CD14-positive monocyte (primary cell): Measurements from ENCODE around the gene LIMS2. TPM values are rescaled to one million over a fixed set of nuclear protein-coding genes. Genes with fewer than 3 reads are reported as not detected.

Experiments used
- DNase-seq, 3 donors: peaks; one replicate each; pipeline ENCODE4 v3.0.0-alpha.2; 2011 to 2022
- H2AFZ ChIP-seq: 2 replicates; pipeline ENCODE4 v1.6.0; 2012; ENCODE audit warnings: mild to moderate bottlenecking, low read depth, low read length, inconsistent platforms; ENCODE audit not compliant: insufficient read depth, poor library complexity, severe bottlenecking
- H3K27ac ChIP-seq, 2 donors: 1 replicate in 1 of 2; 2 replicates in 1 of 2; pipeline ENCODE4 v1.5.1; 2012 to 2013; ENCODE audit warnings: low read length in 2 of 2, control low read depth in 1 of 2, inconsistent platforms in 1 of 2, low read depth in 1 of 2, mild to moderate bottlenecking in 1 of 2
- H3K27me3 ChIP-seq, 2 donors: one replicate each; pipeline versions ENCODE4 v1.6.0 to v1.6.1; 2011 to 2013; ENCODE audit warnings: low read length in 2 of 2; ENCODE audit not compliant: control insufficient read depth in 2 of 2, insufficient read depth in 2 of 2
- H3K36me3 ChIP-seq, 2 donors: replicated peaks in 1 of 2; 1 replicate in 1 of 2; 2 replicates in 1 of 2; pipeline versions ENCODE4 v1.5.1 to v1.6.1; 2012 to 2013; ENCODE audit warnings: low read length in 2 of 2, control low read depth in 1 of 2, inconsistent platforms in 1 of 2, mild to moderate bottlenecking in 1 of 2; ENCODE audit not compliant: insufficient read depth in 2 of 2, control insufficient read depth in 1 of 2
- H3K4me1 ChIP-seq, 2 donors: 1 replicate in 1 of 2; 2 replicates in 1 of 2; pipeline versions ENCODE4 v1.5.1 to v1.6.1; 2012 to 2013; ENCODE audit warnings: low read length in 2 of 2, control low read depth in 1 of 2, inconsistent platforms in 1 of 2, mild to moderate bottlenecking in 1 of 2, moderate library complexity in 1 of 2; ENCODE audit not compliant: insufficient read depth in 2 of 2, control insufficient read depth in 1 of 2
- H3K4me2 ChIP-seq: replicated peaks from 2 replicates; pipeline ENCODE3; 2012; ENCODE audit warnings: low read length, moderate library complexity, mild to moderate bottlenecking; ENCODE audit not compliant: poor library complexity, severe bottlenecking; ENCODE audit errors: extremely low read depth
- H3K4me3 ChIP-seq, 3 experiments: fragments of 200-600 bp in 1 of 3; sonication (generic) in 1 of 3; replicated peaks in 1 of 3; 1 replicate in 2 of 3; 2 replicates in 1 of 3; pipeline ENCODE4 v1.5.1; 2011 to 2013; ENCODE audit warnings: low read length in 3 of 3, mild to moderate bottlenecking in 3 of 3, control low read depth in 2 of 3, low read depth in 2 of 3, inconsistent platforms in 1 of 3, moderate library complexity in 1 of 3
- H3K79me2 ChIP-seq: 2 replicates; pipeline ENCODE4 v1.6.0; 2012; ENCODE audit warnings: mild to moderate bottlenecking, control low read depth, inconsistent platforms, low read length, moderate library complexity; ENCODE audit not compliant: insufficient read depth
- H3K9ac ChIP-seq: 2 replicates; pipeline ENCODE4 v1.6.0; 2017; ENCODE audit warnings: low read length, mild to moderate bottlenecking; ENCODE audit not compliant: insufficient read depth, poor library complexity, severe bottlenecking
- H3K9me3 ChIP-seq, 2 donors: replicated peaks in 1 of 2; 1 replicate in 1 of 2; 2 replicates in 1 of 2; pipeline versions ENCODE4 v1.5.1 to v1.6.1; 2012 to 2013; ENCODE audit warnings: low read length in 2 of 2, control low read depth in 1 of 2; ENCODE audit not compliant: control insufficient read depth in 1 of 2, insufficient read depth in 1 of 2
- H4K20me1 ChIP-seq: 2 replicates; pipeline ENCODE4 v1.6.0; 2012; ENCODE audit warnings: mild to moderate bottlenecking, low read length, control low read depth, moderate library complexity; ENCODE audit not compliant: insufficient read depth
- H3K27ac Mint-ChIP-seq, 7 donors: one replicate each; pipeline ENCODE4 v1.8.0; 2020; ENCODE audit warnings: mild to moderate bottlenecking in 7 of 7, mixed read lengths in 7 of 7, moderate library complexity in 6 of 7, inconsistent platforms in 2 of 7
- H3K27me3 Mint-ChIP-seq, 3 donors: one replicate each; pipeline ENCODE4 v1.8.0; 2021 to 2022; ENCODE audit warnings: low read depth in 3 of 3, mild to moderate bottlenecking in 3 of 3, mixed read lengths in 3 of 3, moderate library complexity in 3 of 3, inconsistent platforms in 1 of 3
- H3K36me3 Mint-ChIP-seq, 2 donors: one replicate each; pipeline ENCODE4 v1.8.0; 2020; ENCODE audit warnings: mixed read lengths in 2 of 2, inconsistent platforms in 1 of 2, mild to moderate bottlenecking in 1 of 2
- H3K4me1 Mint-ChIP-seq: one replicate; pipeline ENCODE4 v1.8.0; 2020; ENCODE audit warnings: mild to moderate bottlenecking, mixed read lengths
- H3K4me3 Mint-ChIP-seq, 2 donors: one replicate each; pipeline ENCODE4 v1.8.0; 2020; ENCODE audit warnings: mild to moderate bottlenecking in 2 of 2, mixed read lengths in 2 of 2, moderate library complexity in 1 of 2
- H3K9me3 Mint-ChIP-seq, 7 donors: one replicate each; pipeline ENCODE4 v1.8.0; 2020 to 2022; ENCODE audit warnings: mixed read lengths in 7 of 7, mild to moderate bottlenecking in 6 of 7, moderate library complexity in 6 of 7, inconsistent platforms in 2 of 7
- CTCF ChIP-seq: fragments of 200-600 bp; IDR thresholded peaks from one replicate; pipeline ENCODE4 v1.8.0; 2022; ENCODE audit warnings: antibody characterized with exemption, mild to moderate bottlenecking
- WGBS: methylation state at CpG from one replicate; pipeline ENCODE4 v1.1.5; 2013; ENCODE audit warnings: missing lambda C conversion rate; ENCODE audit not compliant: insufficient coverage; 5-methylcytosine and 5-hydroxymethylcytosine counted together
- intact Hi-C, 2 donors: fragments of 100-400 bp; cut with micrococcal nuclease; formaldehyde crosslinking; loops; one replicate each; pipeline versions ENCODE4 v1.15.0 to v1.15.1; 2023
- polyA plus RNA-seq, 3 donors: library from polyadenylated mRNA; depleted of rRNA in 1 of 3; unstranded in 2 of 3; stranded (reverse) in 1 of 3; fragments of 300-500 nt in 2 of 3; fragments of >200 nt in 1 of 3; fragmentation: Illumina TruSeq in 2 of 3; gene quantifications; 1 replicate in 2 of 3; 2 replicates in 1 of 3; pipeline ENCODE4 v1.2.3, GENCODE V29; 2012 to 2021

LIMS2 gene
- polyA plus RNA-seq, 3 donors, result 0.13 to 1.3 (median 0.23) TPM

GRCh38 chr2:127594116-127594591, 81.2 kb downstream of the LIMS2 start:
- no peak overlapping the region for H3K4me3 Mint-ChIP-seq
- no peaks in the 10 kb centered on the region for H3K79me2 ChIP-seq
- no peaks in the 10 kb centered on the region for H3K36me3 ChIP-seq
- H3K27ac ChIP-seq, result no peak overlapping the region
- no peak overlapping the region for H3K27ac Mint-ChIP-seq
- H3K4me1 ChIP-seq, result no peaks in the 10 kb centered on the region
- no peaks in the 10 kb centered on the region for H3K9me3 ChIP-seq
- H3K36me3 Mint-ChIP-seq, result no peaks in the 10 kb centered on the region
- no peak for DNase-seq
- peaks cover 0 to 2% (median 0%) of the 10 kb centered on the region in 7 donors for H3K9me3 Mint-ChIP-seq
- H3K4me1 Mint-ChIP-seq, result peaks cover 3% of the 10 kb centered on the region
- H3K4me2 ChIP-seq, result no peak overlapping the region
- no peak overlapping the region for H3K9ac ChIP-seq
- intact Hi-C loops, result no loop called here
- H3K27me3 Mint-ChIP-seq, result no peaks in the 10 kb centered on the region
- H4K20me1 ChIP-seq, result no peaks in the 10 kb centered on the region
- no peak overlapping the region for H2AFZ ChIP-seq
- WGBS, result 92% methylated on average over 5 of the region's 10 CpGs
- TF ChIP-seq CTCF, result no peak
- no peak overlapping the region for H3K4me3 ChIP-seq
- H3K27me3 ChIP-seq, result no peaks in the 10 kb centered on the region

- H4K20me1 ChIP-seq, result no peaks in the 10 kb centered on the region
- no peaks in the 10 kb centered on the region for H3K4me1 ChIP-seq
- H2AFZ ChIP-seq, result no peak overlapping the region
- H3K9me3 ChIP-seq, result no peaks in the 10 kb centered on the region
- no peaks in the 10 kb centered on the region for H3K36me3 Mint-ChIP-seq
- H3K4me3 ChIP-seq, result no peak overlapping the region
- no peak for TF ChIP-seq CTCF
- DNase-seq, result no peak
- no peak overlapping the region for H3K9ac ChIP-seq
- no peak overlapping the region for H3K27ac ChIP-seq
- 96% methylated on average over 19 of the region's 27 CpGs for WGBS
- peaks cover 3% of the 10 kb centered on the region for H3K4me1 Mint-ChIP-seq
- H3K27me3 ChIP-seq, result no peaks in the 10 kb centered on the region
- no peaks in the 10 kb centered on the region for H3K27me3 Mint-ChIP-seq
- H3K36me3 ChIP-seq, result no peaks in the 10 kb centered on the region
- intact Hi-C loops, result no loop called here
- H3K9me3 Mint-ChIP-seq, result peaks cover 0 to 2% (median 0%) of the 10 kb centered on the region in 7 donors
- no peak overlapping the region for H3K27ac Mint-ChIP-seq
- H3K4me2 ChIP-seq, result no peak overlapping the region
- no peak overlapping the region for H3K4me3 Mint-ChIP-seq
- no peaks in the 10 kb centered on the region for H3K79me2 ChIP-seq
Observed at GRCh38 chr2:127593228-127594115, 81.9 kb downstream of the LIMS2 start.
